Measurements from ENCODE around the gene NKTR.

GRCh38 chr3:42562047-42562907 lies 38.2 kb upstream of the NKTR start:
- TF ChIP-seq CTCF (IDR thresholded peaks at IDR 0.05) (no peak), ZFX (IDR thresholded peaks at IDR 0.05; ENCODE audit: borderline replicate concordance) (no peak)
